ENCODE results near the gene PIGZ. TPM values are rescaled to one million over a fixed set of nuclear protein-coding genes. Genes with fewer than 3 reads are reported as not detected.

PIGZ gene
- total RNA-seq, 4 donors from 2014 or later = 2.3 to 8.0 (median 4.4) TPM

GRCh38 chr3:196918968-196919367 lies 49.7 kb downstream of the PIGZ start:
- 96 to 97% methylated on average over 2 of the region's 2 CpGs for WGBS, 2 donors
- DNase-seq (ENCODE audit: low spot score in 2 of 2) = no peak
- intact Hi-C loops (cut with DNase I; ENCODE audit: low total_unique reads) = no loop called here
- TF ChIP-seq CTCF (IDR thresholded peaks at IDR 0.05) = no peak
- TF ChIP-seq POLR2A (IDR thresholded peaks at IDR 0.05) = no peak
- no peak overlapping the region for H3K4me3 ChIP-seq (ENCODE audit: low read depth, poor library complexity, severe bottlenecking)

DNA sequence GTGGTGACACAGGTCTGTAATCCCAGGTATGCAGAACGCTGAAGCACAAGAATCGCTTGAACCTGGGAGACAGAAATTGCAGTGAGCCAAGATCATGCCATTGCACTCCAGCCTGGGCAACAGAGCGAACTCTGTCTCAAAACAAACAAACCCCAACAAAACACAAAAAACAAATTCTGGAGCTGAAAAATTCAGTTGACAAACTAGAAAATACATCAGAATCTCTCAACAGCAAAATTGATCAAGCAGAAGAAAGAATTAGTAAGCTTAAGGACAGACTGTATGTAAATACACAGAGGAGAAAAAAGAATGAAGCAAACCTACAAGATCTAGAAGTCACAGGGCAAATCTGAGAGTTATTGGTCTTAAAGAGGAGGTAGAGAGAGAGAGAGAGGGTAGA lies 51.6 kb downstream of the PIGZ start:
- 97 to 100% methylated on average over 3 of the region's 3 CpGs for WGBS, 2 donors
- H3K4me3 ChIP-seq (ENCODE audit: low read depth, poor library complexity, severe bottlenecking) = no peak overlapping the region
- TF ChIP-seq CTCF (IDR thresholded peaks at IDR 0.05) (no peak), POLR2A (IDR thresholded peaks at IDR 0.05) (no peak)
- intact Hi-C loops (cut with DNase I; ENCODE audit: low total_unique reads) = no loop called here
- no peak for DNase-seq (ENCODE audit: low spot score in 2 of 2)

GRCh38 chr3:196916221-196916620 lies 52.4 kb downstream of the PIGZ start:
- no peak for DNase-seq (ENCODE audit: low spot score in 2 of 2)
- no peak for TF ChIP-seq POLR2A (IDR thresholded peaks at IDR 0.05)
- TF ChIP-seq CTCF (IDR thresholded peaks at IDR 0.05) = no peak
- no peak overlapping the region for H3K4me3 ChIP-seq (ENCODE audit: low read depth, poor library complexity, severe bottlenecking)
- intact Hi-C loops (cut with DNase I; ENCODE audit: low total_unique reads) = no loop called here
- 96 to 100% methylated on average over 1 of the region's 1 CpG for WGBS, 2 donors

- DNase-seq (ENCODE audit: low spot score in 2 of 2) = no peak
- intact Hi-C loops (cut with DNase I; ENCODE audit: low total_unique reads) = no loop called here
- 100% methylated on average over 3 of the region's 3 CpGs for WGBS, 2 donors
- no peak overlapping the region for H3K4me3 ChIP-seq (ENCODE audit: low read depth, poor library complexity, severe bottlenecking)
- no peak for TF ChIP-seq CTCF (IDR thresholded peaks at IDR 0.05)
- no peak for TF ChIP-seq POLR2A (IDR thresholded peaks at IDR 0.05)
Observed at GRCh38 chr3:196915375-196915774, 53.3 kb downstream of the PIGZ start.

GRCh38 chr3:196914866-196915265 lies 53.8 kb downstream of the PIGZ start:
- H3K4me3 ChIP-seq (ENCODE audit: low read depth, poor library complexity, severe bottlenecking) = no peak overlapping the region
- TF ChIP-seq CTCF (IDR thresholded peaks at IDR 0.05) (no peak), POLR2A (IDR thresholded peaks at IDR 0.05) (no peak)
- intact Hi-C loops (cut with DNase I; ENCODE audit: low total_unique reads) = no loop called here
- WGBS, 2 donors = 99% methylated on average over 4 of the region's 4 CpGs
- DNase-seq (ENCODE audit: low spot score in 2 of 2) = no peak

- whole genome bisulfite sequencing, 2 donors = 88 to 90% methylated on average over 2 of the region's 2 CpGs
- no peak for DNase-seq (ENCODE audit: low spot score in 2 of 2)
- intact Hi-C loops (cut with DNase I; ENCODE audit: low total_unique reads) = no loop called here
- TF ChIP-seq POLR2A (IDR thresholded peaks at IDR 0.05) = no peak
- no peak for TF ChIP-seq CTCF (IDR thresholded peaks at IDR 0.05)
- no peak overlapping the region for H3K4me3 ChIP-seq (ENCODE audit: low read depth, poor library complexity, severe bottlenecking)
Observed at GRCh38 chr3:196903740-196904139, 64.9 kb downstream of the PIGZ start.

All from lower leg skin (tissue), 4 donors.